IMR-90 (cell line): Measurements from ENCODE around the gene MESP2.

Experiments used
- BHLHE40 ChIP-seq: fragments of 150-350 bp; IDR thresholded peaks from 2 replicates; pipeline ENCODE4 v1.6.1; 2016; ENCODE audit warnings: mild to moderate bottlenecking, low read depth, low read length
- CEBPB ChIP-seq: IDR thresholded peaks from 2 replicates; pipeline ENCODE4 v1.6.1; 2012; ENCODE audit warnings: low read depth, low read length, improper control_type of control experiment
- CHD1 ChIP-seq: IDR thresholded peaks from 2 replicates; pipeline ENCODE4 v1.6.1; 2012; ENCODE audit warnings: low read depth, low read length, improper control_type of control experiment
- CTCF ChIP-seq: conservative IDR thresholded peaks from 2 replicates; pipeline ENCODE4 v1.5.1; 2012; ENCODE audit warnings: mild to moderate bottlenecking, low read depth, low read length, improper control_type of control experiment
- ELK1 ChIP-seq: fragments of 150-350 bp; IDR thresholded peaks from 2 replicates; pipeline ENCODE4 v1.6.1; 2016; ENCODE audit warnings: low read depth, mild to moderate bottlenecking, low read length, moderate library complexity, borderline replicate concordance
- MXI1 ChIP-seq: IDR thresholded peaks from 2 replicates; pipeline ENCODE4 v1.6.1; 2012; ENCODE audit warnings: low read depth, mild to moderate bottlenecking, low read length, moderate library complexity, borderline replicate concordance
- POLR2A ChIP-seq: IDR thresholded peaks from 2 replicates; pipeline ENCODE4 v1.6.1; 2012; ENCODE audit warnings: mild to moderate bottlenecking, low read depth, low read length
- RAD21 ChIP-seq: IDR thresholded peaks from 2 replicates; pipeline ENCODE4 v1.6.1; 2012; ENCODE audit warnings: low read length, improper control_type of control experiment
- RCOR1 ChIP-seq: IDR thresholded peaks from 2 replicates; pipeline ENCODE4 v1.6.1; 2012; ENCODE audit warnings: mild to moderate bottlenecking, low read length, improper control_type of control experiment; ENCODE audit not compliant: insufficient replicate concordance
- RFX5 ChIP-seq: IDR thresholded peaks from 2 replicates; pipeline ENCODE4 v1.8.0; 2012; ENCODE audit warnings: low read depth, mild to moderate bottlenecking, low read length, moderate library complexity

DNA sequence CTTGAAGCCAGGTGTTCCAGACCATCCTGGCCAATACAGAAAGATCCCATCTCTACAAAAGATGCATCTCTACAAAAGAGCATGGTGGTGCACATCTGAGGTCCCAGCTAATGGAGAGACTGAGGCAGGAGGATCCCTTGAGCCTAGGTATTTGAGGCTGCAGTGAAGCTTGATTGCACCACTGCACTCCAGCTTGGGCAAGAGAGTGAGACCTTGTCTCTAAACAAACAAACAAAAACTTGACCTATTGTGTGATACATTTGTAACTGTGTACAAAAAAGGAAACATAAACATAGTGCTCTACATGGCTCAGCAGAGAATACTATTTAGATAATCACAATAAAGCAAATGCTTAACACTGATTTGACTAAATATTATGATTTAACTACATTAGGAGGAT is 19.9 kb downstream of the MESP2 start:
- TF ChIP-seq CTCF (no peak), POLR2A (no peak), ELK1 (no peak), MXI1 (no peak), CHD1 (no peak), BHLHE40 (no peak), RFX5 (no peak), CEBPB (no peak), RAD21 (no peak), RCOR1 (no peak)
